ENCODE data around the gene ING4.

ING4 gene

DNA sequence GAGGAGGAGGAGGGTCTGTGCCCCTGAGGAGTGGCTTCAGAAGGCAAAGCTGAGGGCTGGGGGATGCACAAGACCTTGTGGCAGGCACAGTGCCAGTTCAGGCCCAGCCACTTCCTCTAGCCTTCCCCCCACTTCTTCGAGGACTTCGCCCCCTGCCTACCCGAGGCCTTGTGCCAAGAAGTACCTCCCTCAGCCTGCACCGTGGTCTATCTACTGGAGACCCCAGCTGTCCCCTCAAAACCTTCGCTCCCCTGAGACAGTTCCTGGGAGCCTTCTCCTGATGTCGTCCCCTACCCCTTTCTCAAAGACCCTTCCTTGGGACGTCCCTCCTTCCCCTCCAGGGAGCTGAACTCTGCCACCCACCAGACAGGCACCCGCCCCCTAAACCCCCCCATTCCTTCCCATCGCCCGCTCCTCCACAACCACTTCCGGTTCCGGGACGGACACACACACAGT lies 25.7 kb upstream of the ING4 start:
- DNase-seq (ENCODE audit: low spot score) (peak; percentile 95), FAIRE-seq (no peak)

GRCh38 chr12:6685814-6686213 lies 22.9 kb upstream of the ING4 start:
- FAIRE-seq (no peak), DNase-seq (ENCODE audit: low spot score) (no peak)

DNA sequence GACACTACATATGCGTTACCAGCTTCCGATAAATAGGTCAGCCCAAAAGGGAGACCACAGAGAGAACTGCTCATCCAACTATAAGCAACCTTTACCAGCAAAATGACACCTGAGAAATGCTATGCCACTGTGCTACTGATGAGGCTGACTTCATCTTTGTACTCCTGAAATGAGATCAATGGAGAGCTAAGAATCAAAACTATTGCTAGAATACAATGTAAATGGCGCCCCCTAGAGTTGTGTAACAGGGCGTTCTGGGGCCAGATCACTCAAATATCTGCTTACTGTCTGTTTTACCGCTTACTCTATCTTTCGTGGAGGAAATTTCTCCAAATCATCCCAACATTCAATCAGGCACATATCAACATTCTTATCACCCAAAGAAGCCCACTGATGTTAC lies 21.7 kb upstream of the ING4 start:
- FAIRE-seq: no peak

DNA sequence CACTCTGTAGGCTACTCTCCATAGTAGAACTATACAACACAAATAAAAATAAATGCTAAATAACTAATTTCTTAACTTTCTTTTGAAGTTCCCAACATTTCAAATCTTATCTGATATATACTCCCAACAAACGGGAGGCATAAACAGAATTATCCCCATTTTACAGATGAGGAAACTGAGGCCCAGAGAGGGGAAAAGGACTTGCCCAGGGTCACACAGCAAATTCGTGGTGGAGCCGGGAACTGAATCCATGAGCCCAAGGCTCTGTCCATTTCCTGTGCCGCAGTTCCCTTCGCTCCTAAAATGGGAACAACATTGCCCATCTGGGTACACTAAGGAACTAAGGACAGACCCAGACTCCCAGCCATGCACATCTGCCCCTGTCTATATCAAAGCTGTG lies 14.0 kb upstream of the ING4 start:
- FAIRE-seq: no peak
- no peak for DNase-seq (ENCODE audit: low spot score)

More for the DNA sequence above, 21.7 kb upstream of the ING4 start:
- DNase-seq (ENCODE audit: low spot score): peak; percentile 33

GRCh38 chr12:6672143-6672542 lies 9.2 kb upstream of the ING4 start:
- DNase-seq (ENCODE audit: low spot score): no peak
- FAIRE-seq: no peak

DNA sequence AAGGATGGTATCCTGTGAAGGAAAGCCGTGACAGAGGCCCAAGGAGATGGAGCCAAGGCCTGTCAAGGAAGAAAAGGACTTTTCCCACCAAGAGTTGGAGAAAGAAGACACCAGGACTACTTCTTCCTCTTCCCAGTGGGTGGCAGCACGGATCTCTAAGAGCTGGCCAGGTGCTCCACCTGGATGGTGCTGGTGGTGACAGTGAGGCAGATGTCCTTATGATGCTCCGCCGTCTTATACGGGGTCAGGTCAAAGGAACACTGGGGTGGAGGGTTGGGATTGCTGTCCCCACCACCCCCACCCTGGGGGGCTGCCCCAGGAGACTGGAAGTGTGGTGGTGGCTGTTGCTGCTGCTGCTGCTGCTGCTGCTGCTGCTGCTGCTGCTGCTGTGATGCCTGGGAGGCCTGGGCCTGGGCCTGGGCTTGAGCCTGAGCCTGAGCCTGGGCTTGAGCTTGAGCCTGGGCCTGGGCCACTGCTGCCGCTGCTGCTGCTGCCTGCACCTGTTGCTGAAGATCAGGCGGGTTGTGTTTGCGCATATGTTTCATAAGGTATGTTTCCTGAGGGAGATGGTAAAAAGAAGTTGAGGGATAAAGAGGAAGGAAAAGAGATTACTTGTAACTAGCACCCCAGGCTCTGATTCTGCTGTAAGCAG lies 4.8 kb upstream of the ING4 start:
- DNase-seq (ENCODE audit: low spot score): no peak
- FAIRE-seq: no peak

DNA sequence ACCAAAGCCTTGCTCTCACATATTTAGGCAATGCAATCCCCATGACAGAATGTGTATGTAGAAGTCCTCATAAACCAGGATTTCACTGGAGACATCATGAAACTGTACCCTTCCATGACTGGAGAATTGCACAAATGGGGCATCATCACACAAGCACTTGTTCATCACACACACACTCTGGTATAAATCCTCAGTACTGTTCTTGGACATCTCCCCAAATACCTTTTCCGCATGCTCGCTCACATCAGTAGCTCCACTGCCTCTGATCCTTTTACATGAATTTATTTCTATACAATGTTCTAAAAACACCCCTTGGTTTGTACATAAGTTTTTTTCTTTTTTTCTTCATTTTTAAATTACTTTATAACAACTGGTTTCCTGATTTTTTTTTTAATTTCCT lies 3.3 kb upstream of the ING4 start:
- DNase-seq (ENCODE audit: low spot score) (no peak), FAIRE-seq (peak; percentile 13)

GRCh38 chr12:6664902-6665301 lies 2.0 kb upstream of the ING4 start:
- DNase-seq (ENCODE audit: low spot score) (no peak), FAIRE-seq (no peak)

DNA sequence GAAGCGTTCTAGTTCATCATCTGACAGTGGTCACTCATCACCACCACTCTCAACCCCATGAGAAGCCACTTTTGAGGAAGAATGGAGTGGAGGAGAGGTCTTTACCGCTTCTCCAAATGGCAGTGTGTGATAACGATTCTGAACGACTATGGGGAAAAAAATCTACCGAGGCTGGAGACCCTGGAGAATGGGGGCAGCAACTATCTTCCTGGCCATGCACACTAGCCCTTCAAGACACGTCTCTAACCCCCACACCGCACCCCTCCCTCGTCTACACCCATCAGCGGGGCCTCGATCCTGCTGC lies 365 bp downstream of the ING4 start:
- FAIRE-seq (no peak), DNase-seq (ENCODE audit: low spot score) (peak; percentile 72)

GRCh38 chr12:6653987-6654386 lies 8.9 kb downstream of the ING4 start:
- no peak for DNase-seq (ENCODE audit: low spot score)
- FAIRE-seq: no peak

GRCh38 chr12:6653342-6653741 lies 9.6 kb downstream of the ING4 start:
- DNase-seq (ENCODE audit: low spot score) (no peak), FAIRE-seq (no peak)

- FAIRE-seq: no peak
- no peak for DNase-seq (ENCODE audit: low spot score)
Measured at GRCh38 chr12:6652391-6652790, 10.5 kb downstream of the ING4 start.

DNA sequence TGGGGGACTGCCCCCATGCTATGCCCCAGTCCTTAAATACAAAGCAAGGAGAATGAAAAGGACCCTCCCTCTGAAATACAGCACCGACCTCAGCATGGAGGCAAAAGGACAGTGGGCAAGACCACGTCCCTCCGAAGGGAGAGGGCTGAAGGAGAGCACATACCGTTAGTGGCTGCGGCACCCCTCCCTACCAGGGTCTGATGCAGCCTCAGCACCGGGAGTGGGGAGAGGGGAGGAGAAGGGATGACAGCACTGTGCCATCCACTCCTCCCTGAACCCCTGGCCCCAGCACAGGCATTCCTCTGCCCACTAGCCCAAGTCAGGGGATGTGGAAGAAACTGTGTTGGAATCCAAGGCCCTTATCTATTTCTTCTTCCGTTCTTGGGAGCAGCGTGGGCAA lies 12.1 kb downstream of the ING4 start:
- DNase-seq (ENCODE audit: low spot score) (no peak), FAIRE-seq (peak; percentile 9)

- FAIRE-seq (no peak), DNase-seq (ENCODE audit: low spot score) (no peak)
Measured at GRCh38 chr12:6647083-6647604, 15.8 kb downstream of the ING4 start, which contains the start of gene ACRBP. Gene ACRBP, minus strand, starts transcription at chr12:6647432. Its CDS starts 66 bp downstream, at chr12:6647366.

DNA sequence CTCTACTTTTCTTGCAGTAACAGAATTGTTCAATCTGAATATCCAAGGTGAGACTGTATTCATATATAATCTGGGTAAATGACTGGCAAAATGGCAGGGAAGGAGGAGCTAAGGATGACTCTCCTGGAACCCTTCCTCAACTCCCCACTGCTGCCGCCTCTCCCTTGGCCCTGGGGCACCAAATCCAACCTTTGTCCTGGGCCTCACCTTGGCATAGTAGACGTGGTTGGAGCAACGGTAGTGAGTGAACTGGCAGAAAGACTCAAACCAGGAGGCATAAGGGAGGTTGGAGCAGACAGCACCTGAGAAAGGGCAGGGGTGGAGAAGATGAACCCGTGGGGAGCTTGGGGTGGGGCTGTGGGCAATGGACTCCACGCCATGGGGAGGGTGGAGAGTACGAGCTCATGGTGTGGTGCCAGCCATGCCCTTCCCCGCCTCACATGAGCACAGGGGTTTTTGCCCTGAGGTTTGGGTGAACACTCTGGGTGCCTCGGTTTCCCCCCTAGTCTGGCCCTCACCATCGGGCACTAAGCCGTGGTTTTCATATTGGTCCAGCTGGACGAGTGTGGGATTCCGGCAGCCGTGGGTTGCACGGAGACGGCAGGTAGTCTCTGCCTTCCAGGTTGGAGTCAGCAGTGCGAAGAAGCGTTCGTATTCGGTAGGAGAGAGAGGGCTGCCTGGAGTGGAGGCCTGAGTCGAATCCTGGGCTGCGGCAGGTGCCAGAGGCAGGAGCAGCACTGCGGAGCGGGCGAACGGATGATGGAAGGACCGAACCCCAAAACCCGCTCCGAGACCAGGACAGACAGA lies 16.4 kb downstream of the ING4 start:
- no peak for FAIRE-seq
- DNase-seq (ENCODE audit: low spot score): no peak

DNA sequence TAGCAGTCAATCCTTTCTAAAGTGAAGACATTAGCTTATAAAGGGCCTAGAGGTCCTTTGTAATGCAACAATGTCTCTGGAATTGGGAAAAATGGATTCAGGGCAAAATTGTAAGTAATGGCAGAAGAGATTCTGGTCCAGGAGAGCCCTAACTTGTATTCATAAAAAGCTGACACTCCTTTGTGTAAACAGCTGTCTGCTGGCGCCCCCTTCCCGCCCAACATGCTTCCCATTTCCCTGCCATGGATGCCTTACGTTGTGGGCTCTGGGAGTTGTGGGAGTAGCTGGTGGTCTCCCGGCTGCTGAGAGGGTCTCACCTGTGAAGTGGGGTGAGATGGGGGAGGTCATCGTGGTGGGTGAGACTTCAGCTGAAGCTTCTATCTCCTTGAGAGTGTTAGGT lies 18.0 kb downstream of the ING4 start:
- no peak for FAIRE-seq

DNA sequence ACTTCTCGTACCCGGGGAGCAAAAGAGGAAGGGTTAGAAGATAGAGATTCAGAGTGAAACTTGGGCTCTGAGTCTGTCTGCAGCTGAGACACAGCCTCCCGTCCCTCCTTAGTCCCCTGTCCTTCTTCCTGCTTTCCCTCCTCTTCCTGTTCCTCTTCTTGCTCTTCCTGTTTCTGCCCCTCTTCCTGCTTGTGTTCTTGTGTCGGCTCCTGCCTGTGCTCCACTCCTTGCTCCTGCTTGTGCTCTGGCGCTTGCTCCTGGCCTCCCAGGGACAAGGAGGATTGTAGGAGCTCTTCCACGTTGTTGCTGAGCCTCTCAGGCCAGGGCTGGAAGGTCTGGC lies 18.7 kb downstream of the ING4 start:
- no peak for FAIRE-seq
- DNase-seq (ENCODE audit: low spot score): no peak

More for the DNA sequence above, 18.0 kb downstream of the ING4 start:
- no peak for DNase-seq (ENCODE audit: low spot score)

DNA sequence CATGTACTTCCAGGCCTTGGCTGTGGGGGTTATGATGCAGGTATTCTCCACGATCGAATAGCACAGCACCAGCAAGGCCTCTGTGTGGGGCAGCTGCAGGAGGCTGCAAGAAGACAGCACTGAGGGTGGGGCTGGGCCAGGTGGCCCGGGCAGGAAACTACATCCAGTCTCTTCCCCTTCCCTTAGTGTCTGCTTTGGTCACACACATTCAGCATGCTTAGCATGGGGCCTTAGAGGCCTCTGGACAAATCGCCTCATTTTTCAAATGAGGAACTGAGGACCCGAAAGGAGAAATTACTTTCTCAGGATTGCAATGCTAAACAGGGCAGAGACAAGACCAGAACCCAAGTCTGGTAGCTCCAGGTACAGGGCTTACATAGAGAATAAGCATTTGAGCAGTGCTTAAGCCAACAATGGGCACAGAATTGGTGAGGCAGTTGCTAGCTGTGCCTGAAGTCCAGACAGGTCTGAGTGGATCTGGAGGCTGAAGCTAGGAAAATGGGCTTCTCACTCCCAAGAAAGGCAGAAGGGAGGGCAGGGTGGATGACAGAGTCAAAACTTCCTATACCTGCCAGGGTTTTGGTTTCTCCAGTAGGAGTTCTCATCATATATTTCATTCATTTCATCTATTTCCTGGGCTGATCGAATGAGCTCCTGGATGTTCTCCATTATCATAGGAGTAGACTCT lies 19.2 kb downstream of the ING4 start:
- DNase-seq (ENCODE audit: low spot score): no peak

GRCh38 chr12:6641131-6641530 lies 21.8 kb downstream of the ING4 start:
- FAIRE-seq: no peak
- no peak for DNase-seq (ENCODE audit: low spot score)

More for the DNA sequence above, 19.2 kb downstream of the ING4 start:
- FAIRE-seq: no peak

- DNase-seq (ENCODE audit: low spot score) (no peak), FAIRE-seq (no peak)
Measured at GRCh38 chr12:6640497-6640896, 22.4 kb downstream of the ING4 start.

- no peak for FAIRE-seq
Measured at GRCh38 chr12:6639151-6639801, 23.6 kb downstream of the ING4 start.

GRCh38 chr12:6638305-6638704 lies 24.6 kb downstream of the ING4 start:
- DNase-seq (ENCODE audit: low spot score) (no peak), FAIRE-seq (no peak)

More at GRCh38 chr12:6639151-6639801, 23.6 kb downstream of the ING4 start:
- no peak for DNase-seq (ENCODE audit: low spot score)
